Measurements from ENCODE around the gene CD44.
A peak's percentile ranks its signal among the peaks of the same experiment; 100 is the strongest.

GRCh38 chr11:35142481-35143075 lies 3.6 kb downstream of the CD44 start:
- peak in 1 of 2 donors; percentile 31 for TF ChIP-seq CTCF (conservative IDR thresholded peaks at IDR 0.05 in 1 of 2, IDR thresholded peaks at IDR 0.05 in 1 of 2; ENCODE audit: low read depth in 1 of 2, low read length in 2 of 2)
- no peak for TF ChIP-seq EZH2 (IDR thresholded peaks at IDR 0.05; ENCODE audit: low read length, missing control alignments)
